DOHH2 (cell line): ENCODE data around the gene FLAD1.

Source experiments
- CTCF ChIP-seq: fragments of 200-600 bp; sonication (generic); IDR thresholded peaks from one replicate; pipeline ENCODE4 v1.5.1; 2014; ENCODE audit warnings: antibody characterized with exemption, mild to moderate bottlenecking, low read depth, low read length; ENCODE audit not compliant: poor library complexity, severe bottlenecking
- EZH2phosphoT487 ChIP-seq: fragments of 200-600 bp; sonication (generic); IDR thresholded peaks from 2 replicates; pipeline ENCODE4 v1.6.1; 2017; ENCODE audit warnings: borderline replicate concordance, mild to moderate bottlenecking, antibody characterized with exemption, low read length, moderate library complexity, mixed read lengths

- TF ChIP-seq CTCF (no peak), EZH2phosphoT487 (no peak)
Observed at GRCh38 chr1:154944401-154945159, 38.6 kb upstream of the FLAD1 start.
